Smooth muscle cell of the brain vasculature (primary cell): ENCODE data around the gene MCTP2.

Source experiments
- DNase-seq: peaks from one replicate; pipeline ENCODE4 v3.0.0-alpha.2; 2012; ENCODE audit warnings: low read depth, low spot score

Gene MCTP2

DNA sequence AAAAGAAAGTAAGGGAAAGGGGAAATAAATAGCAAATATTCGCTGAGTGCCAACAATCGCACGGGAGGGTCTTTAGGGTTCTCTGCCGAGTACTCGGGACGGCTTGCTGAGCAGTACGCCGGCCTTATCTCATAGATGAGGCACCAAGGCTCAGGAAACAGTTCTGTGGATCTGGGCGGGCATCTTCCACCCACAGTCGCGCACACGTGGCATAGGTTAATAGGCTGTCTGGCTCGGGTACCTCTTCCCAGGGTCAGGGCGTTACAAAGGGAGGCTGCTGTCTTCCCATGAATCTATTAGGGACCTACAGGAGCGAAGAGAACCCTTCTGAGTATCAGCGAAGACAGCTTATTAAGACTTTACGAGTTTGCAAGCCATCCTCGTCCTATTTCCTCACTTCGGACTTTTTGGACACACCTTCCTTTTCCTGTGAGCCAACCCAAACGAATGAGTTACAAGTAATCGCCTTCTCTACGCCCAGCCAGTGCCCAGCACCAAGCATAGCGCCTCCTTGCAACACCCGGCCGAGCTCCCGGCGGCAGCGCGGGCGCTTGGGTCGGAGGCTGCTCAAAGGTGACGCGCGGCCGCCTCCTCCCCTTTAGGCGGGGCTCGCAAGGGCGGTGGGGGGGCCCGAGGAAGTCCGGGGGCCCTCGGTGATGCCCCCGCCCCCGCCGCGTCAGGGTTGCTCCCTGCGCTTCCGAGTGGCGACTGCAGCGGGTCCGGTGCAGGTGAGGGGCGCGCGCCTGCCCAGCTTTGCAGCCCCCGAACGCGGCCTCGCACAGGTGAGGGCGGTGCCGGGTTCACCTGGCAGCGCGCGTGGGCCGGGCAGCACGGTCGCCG lies at the start of gene MCTP2:
MCTP2 (plus strand) TSS at position 679 of the 840 bp plus-strand sequence. CDS start 66,705 bp downstream, outside the sequence.
- no peak for DNase-seq

DNA sequence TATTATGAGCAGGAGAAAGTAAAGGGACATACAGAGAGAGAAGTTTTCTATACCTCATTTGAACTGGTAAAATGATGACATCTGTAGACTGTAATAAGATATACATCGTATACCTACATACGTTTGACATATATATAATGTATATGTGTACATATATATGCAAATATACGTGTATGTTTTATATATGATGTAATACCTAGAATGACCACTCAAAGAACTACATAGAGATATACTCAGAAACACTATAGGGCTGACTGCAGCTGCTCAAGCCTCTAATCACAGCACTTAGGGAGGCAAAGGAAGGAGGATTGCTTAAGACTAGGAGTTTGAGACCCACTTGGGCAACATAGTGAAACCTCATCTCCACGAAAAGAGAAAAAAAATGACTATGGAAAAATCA lies 48.5 kb upstream of the MCTP2 start:
- DNase-seq: no peak

- no peak for DNase-seq
These were observed 45.7 kb upstream of the MCTP2 start for GRCh38 chr15:94185547-94186236.

DNA sequence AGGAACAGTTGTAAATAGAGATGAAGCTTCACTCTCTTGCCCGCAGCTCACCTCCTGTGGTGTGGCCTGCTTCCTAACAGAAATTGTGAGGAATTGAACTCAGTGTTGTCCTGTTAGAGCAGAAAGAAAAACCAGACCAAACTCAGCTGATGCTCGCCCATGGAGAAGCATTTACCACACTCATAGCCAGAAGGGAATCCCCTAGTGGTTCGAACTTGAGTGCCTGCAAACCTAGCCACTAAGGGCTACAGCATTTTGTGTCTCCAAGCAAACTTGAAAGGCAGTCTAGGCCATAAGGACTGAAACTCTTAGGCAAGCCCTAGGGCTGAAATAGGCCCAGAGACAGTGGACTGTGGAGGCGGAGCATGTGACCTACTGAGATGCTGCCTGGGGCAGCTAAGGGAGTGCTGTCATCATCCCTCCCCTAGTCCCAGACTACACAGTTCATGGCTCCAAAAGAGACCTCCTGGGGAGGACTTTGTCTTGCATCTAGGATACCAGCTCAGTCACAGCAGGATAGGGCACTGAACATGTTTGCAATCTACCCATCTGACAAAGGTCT lies 44.5 kb upstream of the MCTP2 start:
- no peak for DNase-seq

DNA sequence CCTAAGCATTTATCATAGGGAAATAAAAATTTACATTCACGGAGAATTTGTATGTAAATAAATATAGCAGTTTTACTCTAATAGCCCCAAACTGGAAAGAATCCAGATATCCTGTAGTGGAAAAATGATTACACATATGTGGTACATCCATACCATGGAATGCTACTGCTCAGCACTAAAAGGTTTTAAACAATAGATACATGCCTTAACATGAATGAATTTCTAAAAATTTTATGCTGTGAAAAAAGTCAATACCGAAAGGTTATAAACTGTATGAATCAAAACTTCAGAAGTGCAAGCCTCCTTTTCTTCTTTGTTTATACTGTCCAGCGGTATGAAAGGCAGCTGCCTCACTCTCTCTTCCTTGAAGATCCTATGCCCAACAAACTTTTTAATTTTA lies 37.5 kb upstream of the MCTP2 start:
- DNase-seq: no peak

DNA sequence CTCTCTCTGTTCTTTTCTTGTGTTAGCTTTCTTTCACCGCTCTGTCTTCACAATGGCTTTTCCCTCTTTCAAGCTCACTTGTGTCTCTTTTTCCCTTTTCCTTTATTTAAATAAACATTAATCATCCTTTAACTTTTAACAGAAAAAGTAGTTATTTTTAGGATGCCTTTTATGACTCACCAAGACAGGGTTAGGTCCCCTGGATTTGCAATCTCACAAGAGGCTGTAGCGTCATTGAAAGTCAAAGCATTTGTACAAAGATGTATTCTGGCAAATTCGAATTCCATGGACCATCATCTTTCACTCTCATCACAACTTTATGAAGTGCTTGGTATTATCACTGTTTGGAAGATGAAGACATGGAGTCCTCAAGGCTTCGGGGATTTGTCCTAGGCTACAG lies 34.8 kb upstream of the MCTP2 start:
- no peak for DNase-seq

DNA sequence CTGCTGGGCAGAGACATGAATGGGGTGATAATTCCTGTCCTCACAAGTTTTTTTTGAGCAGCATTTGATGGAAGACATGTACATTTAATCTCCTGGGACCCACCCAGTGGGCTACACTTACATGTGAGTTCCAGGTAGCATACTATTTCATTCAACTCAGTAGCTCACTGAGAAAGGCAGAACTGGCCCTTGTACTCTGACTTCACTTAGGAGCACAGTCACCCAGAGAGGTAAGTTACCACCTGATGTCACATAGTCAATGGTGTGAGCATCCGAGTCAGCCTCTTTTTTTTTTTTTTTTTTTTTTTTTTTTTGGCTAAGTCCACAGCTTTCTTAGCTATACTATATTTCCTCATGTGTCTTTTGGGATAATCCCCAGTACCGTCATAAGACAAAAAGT lies 32.7 kb upstream of the MCTP2 start:
- no peak for DNase-seq

- no peak for DNase-seq
These were observed 31.6 kb upstream of the MCTP2 start for GRCh38 chr15:94199725-94200124.

DNA sequence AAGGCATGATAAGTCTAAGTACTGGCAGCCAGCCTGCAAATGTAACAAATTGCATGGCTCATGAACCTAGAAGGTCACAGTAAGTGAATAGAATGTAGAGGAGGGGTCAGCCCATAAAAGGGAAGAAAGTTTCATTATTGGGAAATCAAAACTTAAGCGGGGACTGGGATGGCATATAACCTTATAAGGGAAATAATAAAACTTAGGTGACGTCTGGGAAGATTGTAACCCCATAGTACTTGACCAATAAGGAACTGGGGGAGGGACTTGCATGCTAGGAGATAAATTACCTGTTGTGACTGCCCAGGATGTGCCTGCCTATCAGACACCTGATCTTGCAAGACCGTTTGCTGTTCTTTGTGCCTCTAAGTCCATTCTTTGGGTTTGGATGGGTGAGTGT lies 28.1 kb upstream of the MCTP2 start:
- DNase-seq: no peak

DNA sequence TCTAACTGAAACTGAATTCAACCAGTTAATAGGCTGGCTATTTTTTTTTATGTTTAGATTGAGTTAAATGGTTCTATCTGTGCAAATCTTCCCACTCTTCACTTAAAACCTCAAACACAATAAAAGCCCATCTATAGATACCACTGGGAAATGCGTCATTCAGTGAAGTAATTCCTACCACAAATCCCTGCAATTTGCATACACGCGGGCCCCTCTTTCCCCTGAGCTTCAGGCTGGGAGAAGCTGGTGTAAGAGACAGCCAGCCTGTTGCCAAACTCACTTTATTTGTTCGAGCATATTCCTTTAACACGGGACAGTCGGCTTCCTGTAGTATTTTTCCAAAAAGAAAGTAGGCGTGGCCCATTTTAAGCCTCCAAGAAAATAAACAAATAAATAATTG lies 26.0 kb upstream of the MCTP2 start:
- no peak for DNase-seq

DNA sequence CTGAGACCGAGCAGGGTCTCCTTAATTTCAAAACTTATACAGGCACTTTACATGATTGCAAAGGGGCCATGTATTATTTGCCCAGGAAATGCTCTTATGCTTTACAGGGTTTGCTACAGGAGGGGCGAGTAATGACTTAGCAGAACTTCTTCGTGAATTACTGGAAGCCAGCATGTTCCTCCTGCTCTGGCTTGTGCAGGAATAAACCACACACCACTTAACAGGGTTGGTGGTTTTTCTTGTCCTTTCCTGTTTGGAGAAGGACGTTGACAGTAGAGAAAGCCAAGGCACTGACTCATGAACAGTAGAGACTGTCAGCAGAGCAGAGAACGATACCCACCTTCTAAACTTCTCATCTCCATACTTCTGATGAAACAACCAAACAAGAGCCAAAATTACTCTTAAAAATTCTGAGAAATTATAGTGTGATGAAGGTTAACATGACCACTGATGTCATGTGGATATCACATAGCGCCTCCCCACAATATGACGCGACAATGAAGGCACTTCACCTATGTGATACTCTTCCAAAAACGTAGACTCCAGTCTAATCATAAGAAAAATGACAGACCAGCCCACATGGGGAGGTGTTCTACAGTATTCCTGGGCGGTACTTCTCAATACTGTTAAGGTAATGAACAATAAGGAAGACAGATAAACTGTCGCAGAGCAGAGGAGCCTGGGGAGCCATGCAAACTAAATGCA lies 24.7 kb upstream of the MCTP2 start:
- DNase-seq: no peak

- no peak for DNase-seq
These were observed 19.1 kb upstream of the MCTP2 start for GRCh38 chr15:94212291-94212690.

GRCh38 chr15:94225616-94226015 lies 5.7 kb upstream of the MCTP2 start:
- no peak for DNase-seq

DNA sequence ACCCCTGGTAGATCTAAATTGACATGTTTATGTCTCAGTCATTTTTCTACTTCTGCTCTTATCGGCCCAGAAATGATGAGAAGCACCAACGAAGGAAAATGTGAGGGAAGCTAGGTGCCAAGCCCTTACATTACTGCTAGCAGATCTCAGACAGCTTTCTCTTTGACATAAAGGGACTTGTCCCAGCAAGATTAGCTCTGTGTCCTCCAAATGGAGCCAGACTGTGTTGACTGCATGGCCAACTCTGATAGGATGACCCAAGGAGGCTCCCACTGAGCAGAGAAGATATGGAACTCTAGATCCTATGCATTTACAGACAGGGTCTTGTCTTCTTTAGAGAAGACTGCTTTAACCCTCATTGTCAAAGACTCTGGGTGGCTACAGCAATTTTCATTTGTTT lies 2.8 kb upstream of the MCTP2 start:
- no peak for DNase-seq

GRCh38 chr15:94229591-94230369 lies 1.6 kb upstream of the MCTP2 start:
- DNase-seq: no peak

- no peak for DNase-seq
These were observed 904 bp upstream of the MCTP2 start for GRCh38 chr15:94230431-94230882.

DNA sequence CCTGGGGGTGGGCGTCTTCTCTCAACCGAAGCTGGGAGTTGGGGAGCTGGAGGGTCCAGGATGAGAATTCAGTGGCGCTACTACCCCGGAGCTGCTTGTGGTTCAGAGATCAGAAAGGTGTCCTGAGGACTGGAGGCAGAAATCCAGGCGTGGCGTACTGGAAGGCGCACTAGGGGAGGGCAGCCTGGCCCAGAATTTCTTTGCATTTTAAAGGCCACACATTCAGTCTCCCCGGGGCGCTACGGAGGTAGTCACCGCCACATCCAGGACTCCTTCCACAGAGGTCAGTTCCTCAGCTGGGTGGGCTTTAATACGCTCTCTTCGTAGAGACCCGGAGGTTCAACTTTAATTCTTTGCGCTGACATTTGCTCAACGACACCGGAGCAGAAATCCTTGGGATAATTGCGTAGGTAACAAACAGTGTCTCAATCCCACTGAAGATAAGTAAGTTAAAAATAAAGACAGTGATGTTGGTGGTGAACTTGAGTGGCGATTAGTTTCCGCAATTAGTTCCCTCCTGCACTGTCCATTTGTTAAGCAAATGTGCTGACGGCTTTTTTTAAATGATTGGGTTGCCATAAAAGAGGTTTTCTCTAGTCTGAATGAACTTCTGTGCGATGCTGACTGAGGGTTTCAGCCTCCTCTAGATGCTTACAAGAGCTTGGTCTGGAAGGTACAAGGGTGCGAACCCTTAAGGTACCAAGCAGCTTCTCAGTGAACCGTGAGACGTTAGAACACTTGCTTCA lies 535 bp downstream of the MCTP2 start:
- DNase-seq: no peak

GRCh38 chr15:94233441-94233840 lies 2.1 kb downstream of the MCTP2 start:
- DNase-seq: no peak

- no peak for DNase-seq
These were observed 2.9 kb downstream of the MCTP2 start for GRCh38 chr15:94234300-94234699.

DNA sequence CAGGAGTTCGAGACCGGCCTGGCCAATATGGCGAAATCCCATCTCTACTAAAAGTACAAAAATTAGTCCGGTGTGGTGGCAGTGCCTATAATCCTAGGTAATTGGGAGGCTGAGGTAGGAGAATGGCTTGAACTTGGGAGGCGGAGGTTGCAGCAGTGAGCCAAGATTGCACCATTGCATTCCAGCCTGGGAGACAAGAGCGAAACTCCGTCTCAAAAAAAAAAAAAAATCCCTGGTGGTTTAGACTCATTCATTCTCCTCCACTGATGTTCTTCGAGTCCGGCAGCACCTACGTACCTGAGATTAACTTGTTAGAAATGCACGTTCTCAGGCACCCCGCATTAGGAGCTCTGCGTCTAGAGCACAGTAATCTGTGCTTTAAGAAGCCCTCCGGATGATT lies 3.7 kb downstream of the MCTP2 start:
- no peak for DNase-seq

- DNase-seq: no peak
These were observed 4.3 kb downstream of the MCTP2 start for GRCh38 chr15:94235646-94236045.
